IMR-90 (cell line): ENCODE data around the gene SUPT20HL2. TPM values are rescaled to one million over a fixed set of nuclear protein-coding genes. Genes with fewer than 3 reads are reported as not detected.
"Not testable (repeated sequence)": the region's sequence is repeated elsewhere in the genome, so short reads cannot be mapped to it uniquely, and the experiment has no call there.

Experiments used
- ATAC-seq: fragments of 200-7000 bp; cut with Tn5 transposase; 2 replicates; pipeline ENCODE4 v1.9.1; 2020; ENCODE audit warnings: low read depth, mild to moderate bottlenecking, moderate library complexity
- BruUV-seq: library from RNA; stranded (reverse); fragments of 400-500 nt; replicated peaks from 2 replicates; lab custom pipeline; 2021; lab: Mats Ljungman, UMichigan
- CTCF ChIA-PET: fragments of 300-600 bp; formaldehyde crosslinking; extraction: SDS; loops from one replicate; lab custom pipeline; 2021; ENCODE audit warnings: antibody characterized with exemption; lab: Yijun Ruan, JAX
- POLR2A ChIA-PET: fragments of 300-600 bp; sonication (Branson Sonifier 250); formaldehyde crosslinking; loops from one replicate; lab custom pipeline; 2022; ENCODE audit warnings: antibody characterized with exemption; ENCODE audit not compliant: unreplicated experiment; lab: Charles Lee
- DNase-seq: peaks from one replicate; pipeline ENCODE4 v3.0.0; 2013
- H2AFZ ChIP-seq: replicated peaks from 2 replicates; pipeline ENCODE3; 2013; ENCODE audit warnings: low read length, mild to moderate bottlenecking; ENCODE audit not compliant: poor library complexity
- H2AK5ac ChIP-seq: 2 replicates; pipeline ENCODE4 v1.6.1; 2013; ENCODE audit warnings: low read depth, low read length, inconsistent platforms
- H2AK9ac ChIP-seq: replicated peaks from 2 replicates; pipeline ENCODE3; 2013; ENCODE audit warnings: mild to moderate bottlenecking, low read depth, low read length, moderate library complexity; ENCODE audit not compliant: poor library complexity
- H2BK120ac ChIP-seq: 2 replicates; pipeline ENCODE4 v1.6.1; 2013; ENCODE audit warnings: low read depth, low read length, inconsistent platforms
- H2BK15ac ChIP-seq: 3 replicates; pipeline ENCODE4 v1.6.1; 2013; ENCODE audit warnings: low read depth, low read length, inconsistent platforms
- H2BK20ac ChIP-seq: 2 replicates; pipeline ENCODE4 v1.6.1; 2013; ENCODE audit warnings: low read depth, mild to moderate bottlenecking, inconsistent platforms, low read length, moderate library complexity
- H2BK5ac ChIP-seq: 2 replicates; pipeline ENCODE4 v1.6.1; 2013; ENCODE audit warnings: mild to moderate bottlenecking, low read depth, low read length, inconsistent platforms; ENCODE audit not compliant: poor library complexity, severe bottlenecking
- H3K14ac ChIP-seq: replicated peaks from 2 replicates; pipeline ENCODE4 v1.6.1; 2013; ENCODE audit warnings: low read depth, low read length, inconsistent platforms
- H3K18ac ChIP-seq: 2 replicates; pipeline ENCODE4 v1.6.1; 2013; ENCODE audit warnings: low read depth, low read length, control low read depth
- H3K23ac ChIP-seq: 2 replicates; pipeline ENCODE4 v1.6.1; 2013; ENCODE audit warnings: low read depth, low read length, inconsistent platforms
- H3K27ac ChIP-seq: 2 replicates; pipeline ENCODE4 v1.5.1; 2013; ENCODE audit warnings: mild to moderate bottlenecking, control low read depth, low read length; ENCODE audit not compliant: insufficient read depth
- H3K27me3 ChIP-seq: 2 replicates; pipeline ENCODE4 v1.6.1; 2013; ENCODE audit warnings: low read length; ENCODE audit not compliant: control insufficient read depth, insufficient read depth
- H3K36me3 ChIP-seq: 2 replicates; pipeline ENCODE4 v1.6.1; 2013; ENCODE audit warnings: low read length, mixed read lengths; ENCODE audit not compliant: control insufficient read depth, insufficient read depth
- H3K4ac ChIP-seq: 2 replicates; pipeline ENCODE4 v1.6.1; 2013; ENCODE audit warnings: low read depth, low read length, inconsistent platforms
- H3K4me1 ChIP-seq: 2 replicates; pipeline ENCODE4 v1.6.1; 2013; ENCODE audit warnings: low read length, mixed read lengths; ENCODE audit not compliant: control insufficient read depth, insufficient read depth
- H3K4me2 ChIP-seq: 2 replicates; pipeline ENCODE4 v1.6.1; 2013; ENCODE audit warnings: low read depth, mild to moderate bottlenecking, control low read depth, low read length, moderate library complexity
- H3K4me3 ChIP-seq: 2 replicates; pipeline ENCODE4 v1.5.1; 2013; ENCODE audit warnings: low read depth, mild to moderate bottlenecking, control low read depth, low read length, moderate library complexity; ENCODE audit not compliant: insufficient read depth
- H3K56ac ChIP-seq: 2 replicates; pipeline ENCODE4 v1.6.1; 2013; ENCODE audit warnings: low read length, inconsistent platforms; ENCODE audit not compliant: insufficient read depth; ENCODE audit errors: extremely low read depth
- H3K79me1 ChIP-seq, 2 experiments: 2 replicates each; pipeline ENCODE4 v1.6.1; 2013; ENCODE audit warnings: low read length in 2 of 2, inconsistent platforms in 1 of 2, low read depth in 1 of 2
- H3K9ac ChIP-seq: 2 replicates; pipeline ENCODE4 v1.6.1; 2013; ENCODE audit warnings: low read depth, low read length, control low read depth
- H3K9me1 ChIP-seq: 2 replicates; pipeline ENCODE4 v1.6.1; 2013; ENCODE audit warnings: low read length, inconsistent platforms; ENCODE audit not compliant: insufficient read depth
- H3K9me3 ChIP-seq: 2 replicates; pipeline ENCODE4 v1.6.1; 2013; ENCODE audit warnings: low read length; ENCODE audit not compliant: control insufficient read depth, insufficient read depth
- H4K20me1 ChIP-seq: 2 replicates; pipeline ENCODE4 v1.6.1; 2013; ENCODE audit warnings: low read length, inconsistent platforms; ENCODE audit not compliant: insufficient read depth
- H4K5ac ChIP-seq: 2 replicates; pipeline ENCODE4 v1.6.1; 2013; ENCODE audit warnings: mild to moderate bottlenecking, low read depth, low read length, control low read depth
- H4K8ac ChIP-seq, 2 experiments: 2 replicates each; pipeline ENCODE4 v1.6.1; 2013; ENCODE audit warnings: low read depth in 2 of 2, low read length in 2 of 2, control low read depth in 1 of 2, inconsistent platforms in 1 of 2
- H4K91ac ChIP-seq: 2 replicates; pipeline ENCODE4 v1.6.1; 2013; ENCODE audit warnings: low read depth, low read length, inconsistent platforms; ENCODE audit not compliant: insufficient read depth
- ELK1 ChIP-seq: fragments of 150-350 bp; IDR thresholded peaks from 2 replicates; pipeline ENCODE4 v1.6.1; 2016; ENCODE audit warnings: low read depth, mild to moderate bottlenecking, low read length, moderate library complexity, borderline replicate concordance
- MAFK ChIP-seq: IDR thresholded peaks from 2 replicates; pipeline ENCODE4 v1.6.1; 2012; ENCODE audit warnings: low read depth, low read length, improper control_type of control experiment
- POLR2A ChIP-seq: IDR thresholded peaks from 2 replicates; pipeline ENCODE4 v1.6.1; 2012; ENCODE audit warnings: mild to moderate bottlenecking, low read depth, low read length
- RCOR1 ChIP-seq: IDR thresholded peaks from 2 replicates; pipeline ENCODE4 v1.6.1; 2012; ENCODE audit warnings: mild to moderate bottlenecking, low read length, improper control_type of control experiment; ENCODE audit not compliant: insufficient replicate concordance
- USF2 ChIP-seq: fragments of 150-350 bp; IDR thresholded peaks from 2 replicates; pipeline ENCODE4 v1.6.1; 2017; ENCODE audit warnings: mild to moderate bottlenecking, antibody characterized with exemption, low read length, low read depth
- WGBS, 2 experiments: methylation state at CpG; one replicate each; pipeline versions ENCODE4 v1.1.5 to v1.1.7; 2013; ENCODE audit warnings: missing lambda C conversion rate in 2 of 2; ENCODE audit not compliant: insufficient read length in 1 of 2; ENCODE audit errors: extremely low coverage in 2 of 2; 5-methylcytosine and 5-hydroxymethylcytosine counted together
- dilution Hi-C: fragments of 300-500 bp; cut with HindIII; formaldehyde crosslinking; loops from one replicate; pipeline ENCODE4 v1.14.3; 2018; ENCODE audit warnings: low sequenced_read_pairs; ENCODE audit not compliant: unreplicated experiment
- in situ Hi-C: fragments of 300-500 bp; cut with MboI; formaldehyde crosslinking; loops from 3 replicates; pipeline ENCODE4 v1.14.3; 2019; ENCODE audit warnings: low sequenced_read_pairs, inconsistent platforms, mixed read lengths
- intact Hi-C: fragments of 100-400 bp; cut with micrococcal nuclease; formaldehyde crosslinking; loops from 2 replicates; pipeline ENCODE4 v1.10.0; 2022
- polyA plus RNA-seq, 3 experiments: library from polyadenylated mRNA; depleted of rRNA; stranded (reverse); fragments of >200 nt; gene quantifications; 2 replicates each; pipeline ENCODE4 v1.2.3, GENCODE V29; 2012; ENCODE audit warnings: low replicate concordance in 1 of 3
- total RNA-seq: library from RNA; depleted of rRNA; stranded (reverse); fragments of >200 nt; gene quantifications from 2 replicates; pipeline ENCODE4 v1.2.3, GENCODE V29; 2012

Gene SUPT20HL2
- total and polyA plus RNA-seq, 2 of the 4 experiments (the other 2 are of a cell fraction): not detected

GRCh38 chrX:24316111-24316510 lies 2.2 kb upstream of the SUPT20HL2 start:
- Histone ChIP-seq H2BK5ac (no peak overlapping the region), H3K4ac (no peak overlapping the region), H4K20me1 (no peaks in the 10 kb centered on the region), H2AK9ac (no peak overlapping the region), H3K9me3 (no peaks in the 10 kb centered on the region), H4K91ac (no peak overlapping the region), H3K27me3 (peaks cover 12% of the 10 kb centered on the region), H3K23ac (no peak overlapping the region), H3K9me1 (no peaks in the 10 kb centered on the region), H4K8ac (no peak overlapping the region), H3K4me2 (no peak overlapping the region), H3K79me1 (no peaks in the 10 kb centered on the region), H3K36me3 (no peaks in the 10 kb centered on the region), H3K56ac (no peak overlapping the region), H2BK120ac (no peak overlapping the region), H3K4me1 (no peaks in the 10 kb centered on the region), H2BK15ac (no peak overlapping the region), H3K4me3 (no peak overlapping the region), H3K27ac (no peak overlapping the region), H2BK20ac (no peak overlapping the region), H2AFZ (no peak overlapping the region), H4K5ac (no peak overlapping the region), H3K18ac (no peak overlapping the region), H3K9ac (no peak overlapping the region), H3K14ac (no peak overlapping the region), H2AK5ac (no peak overlapping the region)
- POLR2A ChIA-PET: no interaction called here
- intact Hi-C loops (no loop called here), dilution Hi-C loops (no loop called here), in situ Hi-C loops (no loop called here)
- no peak for DNase-seq
- no CpG with 5 or more reads among the region's 1 CpG for WGBS, 2 experiments
- no peak for ATAC-seq
- BruUV-seq: no TSS peak
- CTCF ChIA-PET: no interaction called here
- TF ChIP-seq MAFK: no peak
- TF ChIP-seq POLR2A: no peak
- TF ChIP-seq USF2: no peak
- no peak for TF ChIP-seq RCOR1
- no peak for TF ChIP-seq ELK1

GRCh38 chrX:24312249-24312607 lies 1.6 kb downstream of the SUPT20HL2 start:
- H3K4me3 ChIP-seq, H3K18ac ChIP-seq, H3K9ac ChIP-seq, in situ Hi-C loops, H3K9me3 ChIP-seq, H2BK5ac ChIP-seq, CTCF ChIA-PET, intact Hi-C loops, H2BK120ac ChIP-seq, dilution Hi-C loops, H2AFZ ChIP-seq, H3K36me3 ChIP-seq, H2BK20ac ChIP-seq, H3K14ac ChIP-seq, H3K4me2 ChIP-seq, H3K27me3 ChIP-seq, H4K5ac ChIP-seq, H3K56ac ChIP-seq, H3K79me1 ChIP-seq, H3K9me1 ChIP-seq, H2BK15ac ChIP-seq, H2AK5ac ChIP-seq, ATAC-seq, H3K4ac ChIP-seq, DNase-seq, H4K20me1 ChIP-seq, H3K23ac ChIP-seq, H2AK9ac ChIP-seq, H3K27ac ChIP-seq, H4K91ac ChIP-seq, H3K4me1 ChIP-seq, H4K8ac ChIP-seq, BruUV-seq: not testable (repeated sequence)
- POLR2A ChIA-PET: interaction anchor here (0.7 kb wide), 1 partner anchor 79 kb away, joined by 3 read pairs; no protein-coding TSS in a partner anchor
- no CpG with 5 or more reads among the region's 6 CpGs for WGBS, 2 experiments
